Measurements from ENCODE around the gene ALDH3A2.

- TF ChIP-seq POLR2AphosphoS5 (IDR thresholded peaks at IDR 0.05) (no peak), EP300 (IDR thresholded peaks at IDR 0.05) (no peak), CTCF (IDR thresholded peaks at IDR 0.05) (no peak), POLR2A (IDR thresholded peaks at IDR 0.05) (no peak)
Observed at GRCh38 chr17:19630661-19631060, 17.9 kb upstream of the ALDH3A2 start.

Data from stomach (tissue), 4 donors.